DND-41 (cell line): ENCODE results near the gene GPC1.
A peak's percentile ranks its signal among the peaks of the same experiment; 100 is the strongest.

Source experiments
- ATAC-seq: fragments of 200-7000 bp; cut with Tn5 transposase; 3 replicates; pipeline ENCODE4 v1.9.1; 2021; ENCODE audit warnings: low read depth; ENCODE audit not compliant: insufficient read depth
- DNase-seq: peaks from one replicate; pipeline ENCODE4 v3.0.0-alpha.2; 2020
- H2AFZ ChIP-seq: 2 replicates; pipeline ENCODE4 v1.6.0; 2012; ENCODE audit warnings: low read depth, low read length
- H3K27ac ChIP-seq: 2 replicates; pipeline ENCODE4 v1.5.1; 2012; ENCODE audit warnings: low read length, inconsistent platforms
- H3K27me3 ChIP-seq: fragments of 200-600 bp; sonication (generic); 2 replicates; pipeline ENCODE4 v1.6.0; 2012; ENCODE audit warnings: low read length, mild to moderate bottlenecking, inconsistent platforms; ENCODE audit not compliant: insufficient read depth, poor library complexity
- H3K36me3 ChIP-seq: 2 replicates; pipeline ENCODE4 v1.5.1; 2012; ENCODE audit warnings: low read length, inconsistent platforms; ENCODE audit not compliant: insufficient read depth
- H3K4me1 ChIP-seq: 2 replicates; pipeline ENCODE4 v1.5.1; 2012; ENCODE audit warnings: mild to moderate bottlenecking, low read length; ENCODE audit not compliant: insufficient read depth
- H3K4me2 ChIP-seq: 2 replicates; pipeline ENCODE4 v1.6.0; 2012; ENCODE audit warnings: mild to moderate bottlenecking, moderate library complexity, low read length, inconsistent platforms; ENCODE audit not compliant: insufficient read depth
- H3K4me3 ChIP-seq, 2 experiments: fragments of 200-600 bp in 1 of 2; shearing (Covaris generic) in 1 of 2; 2 replicates each; pipeline ENCODE4 v1.5.1; 2012 to 2016; ENCODE audit warnings: inconsistent platforms in 2 of 2, low read length in 2 of 2, mild to moderate bottlenecking in 2 of 2, low read depth in 1 of 2, moderate library complexity in 1 of 2
- H3K79me2 ChIP-seq: 2 replicates; pipeline ENCODE4 v1.6.0; 2012; ENCODE audit warnings: low read length, inconsistent platforms; ENCODE audit not compliant: insufficient read depth
- H3K9ac ChIP-seq: 2 replicates; pipeline ENCODE4 v1.6.0; 2012; ENCODE audit warnings: low read depth, mild to moderate bottlenecking, inconsistent platforms, low read length, moderate library complexity
- H3K9me3 ChIP-seq: 2 replicates; pipeline ENCODE4 v1.5.1; 2012; ENCODE audit warnings: low read length, moderate library complexity, mild to moderate bottlenecking, inconsistent platforms; ENCODE audit not compliant: insufficient read depth, severe bottlenecking
- H4K20me1 ChIP-seq: 2 replicates; pipeline ENCODE4 v1.6.0; 2012; ENCODE audit warnings: low read length; ENCODE audit not compliant: insufficient read depth
- CTCF ChIP-seq: IDR thresholded peaks from 2 replicates; pipeline ENCODE4 v1.5.1; 2012; ENCODE audit warnings: borderline replicate concordance, low read length, moderate library complexity, mild to moderate bottlenecking; ENCODE audit not compliant: poor library complexity, severe bottlenecking; ENCODE audit errors: extremely low read depth
- EZH2 ChIP-seq: IDR thresholded peaks from 3 replicates; pipeline ENCODE4 v1.6.1; 2012; ENCODE audit warnings: borderline replicate concordance, low read depth, mild to moderate bottlenecking, moderate library complexity, low read length, inconsistent platforms; ENCODE audit not compliant: severe bottlenecking

Gene GPC1

GRCh38 chr2:240426845-240427721 is 8.4 kb upstream of the GPC1 start:
- no peak overlapping the region for H3K4me2 ChIP-seq
- DNase-seq, result no peak
- TF ChIP-seq EZH2, result no peak
- TF ChIP-seq CTCF, result no peak
- H3K9ac ChIP-seq, result no peak overlapping the region
- peaks cover 6% of the 10 kb centered on the region; the same call in 1 of the 2 replicates for H4K20me1 ChIP-seq
- H2AFZ ChIP-seq, result no peak overlapping the region
- H3K36me3 ChIP-seq, result no peaks in the 10 kb centered on the region
- H3K9me3 ChIP-seq, result no peaks in the 10 kb centered on the region
- no peaks in the 10 kb centered on the region for H3K27me3 ChIP-seq
- no peak for ATAC-seq
- H3K4me3 ChIP-seq, result no peak overlapping the region
- no peak overlapping the region for H3K27ac ChIP-seq
- no peaks in the 10 kb centered on the region for H3K79me2 ChIP-seq
- H3K4me1 ChIP-seq, result no peaks in the 10 kb centered on the region

GRCh38 chr2:240427729-240428128 is 7.7 kb upstream of the GPC1 start:
- no peak overlapping the region for H3K9ac ChIP-seq
- no peaks in the 10 kb centered on the region for H3K27me3 ChIP-seq
- no peak overlapping the region for H3K27ac ChIP-seq
- no peaks in the 10 kb centered on the region for H3K4me1 ChIP-seq
- no peak overlapping the region for H3K4me2 ChIP-seq
- peaks cover 6% of the 10 kb centered on the region; the same call in 1 of the 2 replicates for H4K20me1 ChIP-seq
- no peak for TF ChIP-seq CTCF
- no peak for TF ChIP-seq EZH2
- H2AFZ ChIP-seq, result no peak overlapping the region
- no peak overlapping the region for H3K4me3 ChIP-seq
- no peaks in the 10 kb centered on the region for H3K9me3 ChIP-seq
- no peaks in the 10 kb centered on the region for H3K36me3 ChIP-seq
- H3K79me2 ChIP-seq, result no peaks in the 10 kb centered on the region
- DNase-seq (peak; percentile 17), ATAC-seq (peak; percentile 63; the same call in 2 of the 3 replicates)

GRCh38 chr2:240428245-240428644 is 7.2 kb upstream of the GPC1 start:
- Histone ChIP-seq H4K20me1 (peaks cover 6% of the 10 kb centered on the region), H3K9ac (no peak overlapping the region), H2AFZ (no peak overlapping the region), H3K79me2 (no peaks in the 10 kb centered on the region), H3K27ac (no peak overlapping the region), H3K4me2 (no peak overlapping the region), H3K9me3 (no peaks in the 10 kb centered on the region), H3K4me3 (no peak overlapping the region), H3K36me3 (no peaks in the 10 kb centered on the region), H3K27me3 (no peaks in the 10 kb centered on the region), H3K4me1 (no peaks in the 10 kb centered on the region)
- ATAC-seq (no peak), DNase-seq (no peak)
- TF ChIP-seq EZH2 (no peak), CTCF (no peak)
